ENCODE results near the gene PSMC4.

PSMC4 gene

GRCh38 chr19:39995794-39996193 lies 24.8 kb downstream of the PSMC4 start:
- FAIRE-seq: no peak

- FAIRE-seq: no peak
These were observed 25.3 kb downstream of the PSMC4 start for GRCh38 chr19:39996218-39996810.

- no peak for FAIRE-seq
These were observed 26.1 kb downstream of the PSMC4 start, which contains the start of gene ZNF546 for GRCh38 chr19:39996811-39997637. TSS of gene ZNF546 (plus strand) at chr19:39997060. CDS start at chr19:39998327, 1,267 bp downstream.

GRCh38 chr19:39997638-39998216 lies 26.8 kb downstream of the PSMC4 start:
- no peak for FAIRE-seq

GRCh38 chr19:39998501-39998900 lies 27.5 kb downstream of the PSMC4 start:
- no peak for FAIRE-seq

GRCh38 chr19:40005691-40006272 lies 34.8 kb downstream of the PSMC4 start:
- no peak for FAIRE-seq

- no peak for FAIRE-seq
These were observed 35.3 kb downstream of the PSMC4 start for GRCh38 chr19:40006273-40006691.

GRCh38 chr19:40009674-40010073 lies 38.7 kb downstream of the PSMC4 start:
- FAIRE-seq: no peak

- no peak for FAIRE-seq
These were observed 43.0 kb downstream of the PSMC4 start for GRCh38 chr19:40013991-40014390.

GRCh38 chr19:40023969-40024368 lies 53.0 kb downstream of the PSMC4 start:
- FAIRE-seq: no peak

GRCh38 chr19:40025938-40026596 lies 55.1 kb downstream of the PSMC4 start:
- FAIRE-seq: no peak

GRCh38 chr19:40026597-40026970 lies 55.6 kb downstream of the PSMC4 start:
- no peak for FAIRE-seq
